ENCODE data around the gene KLHL2.

The KLHL2 gene

GRCh38 chr4:165368114-165368513, 160.8 kb downstream of the KLHL2 start:
- DNase-seq (ENCODE audit: low read depth), result no peak

- no peak for DNase-seq (ENCODE audit: low read depth)
These were observed 161.2 kb downstream of the KLHL2 start for GRCh38 chr4:165368567-165368966.

GRCh38 chr4:165369522-165369921, 162.2 kb downstream of the KLHL2 start:
- DNase-seq (ENCODE audit: low read depth), result no peak

GRCh38 chr4:165370530-165370929, 163.2 kb downstream of the KLHL2 start:
- no peak for DNase-seq (ENCODE audit: low read depth)

Measured in activated T-helper 1 cell treated with Interleukin-2 at 50 U/mL for 16 hours (primary cell).